ENCODE measurements around the gene ARSD.
"Not testable (repeated sequence)": the region's sequence is repeated elsewhere in the genome, so short reads cannot be mapped to it uniquely, and the experiment has no call there.

ARSD gene

DNA sequence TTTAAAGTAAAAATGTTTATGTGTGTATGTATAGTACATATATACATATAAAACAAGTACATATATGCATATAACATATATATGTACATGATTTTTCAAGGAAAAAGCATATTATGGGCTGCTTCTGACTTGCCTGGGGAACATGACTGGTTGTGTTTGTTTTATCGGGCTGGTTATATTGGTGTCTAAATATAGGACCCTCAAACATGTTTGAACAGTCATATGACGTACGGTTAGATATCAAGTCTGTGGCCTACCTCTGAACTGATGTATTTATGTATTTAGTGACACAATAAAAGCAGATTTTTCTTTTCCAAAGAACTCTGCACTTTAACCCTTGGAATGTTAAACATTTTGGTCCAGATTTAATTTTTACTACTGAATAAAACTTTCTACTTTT is 37.9 kb upstream of the ARSD start:
- TF ChIP-seq POU6F1 (CRISPR knock-in tag; IDR thresholded peaks at IDR 0.05; ENCODE audit: borderline replicate concordance, low read depth) (no peak), ZC3H10 (CRISPR knock-in tag; IDR thresholded peaks at IDR 0.05) (no peak), ZNF70 (CRISPR knock-in tag; IDR thresholded peaks at IDR 0.05) (no peak), BACH2 (CRISPR knock-in tag; IDR thresholded peaks at IDR 0.05; ENCODE audit: borderline replicate concordance) (no peak), ZNF565 (CRISPR knock-in tag; conservative IDR thresholded peaks at IDR 0.05; ENCODE audit: low read depth) (no peak), ZNF8 (CRISPR knock-in tag; IDR thresholded peaks at IDR 0.05) (no peak), TCF4 (CRISPR knock-in tag; IDR thresholded peaks at IDR 0.05; ENCODE audit: borderline replicate concordance) (no peak), PPARA (CRISPR knock-in tag; IDR thresholded peaks at IDR 0.05; ENCODE audit: borderline replicate concordance) (no peak)
- ATAC-seq = no peak

GRCh38 chrX:2965965-2966364 is 36.8 kb upstream of the ARSD start:
- ATAC-seq = no peak
- TF ChIP-seq TCF4 (CRISPR knock-in tag; IDR thresholded peaks at IDR 0.05; ENCODE audit: borderline replicate concordance) (no peak), TOX (CRISPR knock-in tag; IDR thresholded peaks at IDR 0.05; ENCODE audit: borderline replicate concordance) (no peak), ISL1 (CRISPR knock-in tag; IDR thresholded peaks at IDR 0.05) (no peak), CREB5 (CRISPR knock-in tag; IDR thresholded peaks at IDR 0.05; ENCODE audit: low read depth) (no peak), ZC3H10 (CRISPR knock-in tag; IDR thresholded peaks at IDR 0.05) (no peak)

- peak; percentile 42; the same call in 1 of the 3 replicates for ATAC-seq
Measured at GRCh38 chrX:2963992-2964794, 35.1 kb upstream of the ARSD start.

DNA sequence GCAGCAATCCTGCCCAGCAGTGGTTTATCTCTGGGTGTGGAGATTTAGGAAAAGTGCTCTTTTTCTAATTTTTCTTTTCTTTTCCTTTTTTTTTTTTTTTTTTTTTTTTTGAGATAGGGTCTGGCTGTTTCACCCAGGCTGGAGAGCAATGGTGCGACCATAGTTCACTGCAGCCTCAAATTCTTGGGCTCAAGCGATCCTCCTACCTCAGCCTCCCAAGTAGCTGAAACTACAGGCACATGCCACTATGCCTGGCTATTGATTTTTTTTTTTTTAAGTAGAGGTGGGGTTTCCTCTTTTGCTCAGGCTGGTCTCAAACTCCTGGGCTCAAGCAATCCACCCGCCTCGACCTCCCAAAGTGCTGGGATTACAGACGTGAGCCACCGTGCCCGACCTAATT is 34.3 kb upstream of the ARSD start:
- ATAC-seq = not testable (repeated sequence)

- TF ChIP-seq PATZ1 (CRISPR knock-in tag; IDR thresholded peaks at IDR 0.05; ENCODE audit: borderline replicate concordance) (no peak), RARB (CRISPR knock-in tag; IDR thresholded peaks at IDR 0.05) (no peak), TCF4 (CRISPR knock-in tag; IDR thresholded peaks at IDR 0.05; ENCODE audit: borderline replicate concordance) (no peak), ARNTL (CRISPR knock-in tag; IDR thresholded peaks at IDR 0.05; ENCODE audit: borderline replicate concordance, low read depth) (no peak), CSRNP3 (CRISPR knock-in tag; IDR thresholded peaks at IDR 0.05) (no peak), ISL1 (CRISPR knock-in tag; IDR thresholded peaks at IDR 0.05) (no peak), ESRRG (CRISPR knock-in tag; IDR thresholded peaks at IDR 0.05) (no peak), TOX (CRISPR knock-in tag; IDR thresholded peaks at IDR 0.05; ENCODE audit: borderline replicate concordance) (no peak), POU6F1 (CRISPR knock-in tag; IDR thresholded peaks at IDR 0.05; ENCODE audit: borderline replicate concordance, low read depth) (no peak), GLIS3 (CRISPR knock-in tag; IDR thresholded peaks at IDR 0.05) (no peak), ZNF70 (CRISPR knock-in tag; IDR thresholded peaks at IDR 0.05) (no peak), ZC3H10 (CRISPR knock-in tag; IDR thresholded peaks at IDR 0.05) (no peak), PPARA (CRISPR knock-in tag; IDR thresholded peaks at IDR 0.05; ENCODE audit: borderline replicate concordance) (no peak)
- ATAC-seq = no peak
Measured at GRCh38 chrX:2962381-2962780, 33.2 kb upstream of the ARSD start.
